ENCODE data around the gene POLR2E. TPM values are rescaled to one million over a fixed set of nuclear protein-coding genes. Genes with fewer than 3 reads are reported as not detected.

The POLR2E gene
- total and polyA plus RNA-seq, 9 of the 15 experiments (the other 6 are each of a cell fraction or from before 2014, with no cell fraction given): 3.4 to 413 (median 244) TPM

GRCh38 chr19:1050989-1051788 is 44.0 kb downstream of the POLR2E start (continued):
- TF ChIP-seq, protein P1, sequence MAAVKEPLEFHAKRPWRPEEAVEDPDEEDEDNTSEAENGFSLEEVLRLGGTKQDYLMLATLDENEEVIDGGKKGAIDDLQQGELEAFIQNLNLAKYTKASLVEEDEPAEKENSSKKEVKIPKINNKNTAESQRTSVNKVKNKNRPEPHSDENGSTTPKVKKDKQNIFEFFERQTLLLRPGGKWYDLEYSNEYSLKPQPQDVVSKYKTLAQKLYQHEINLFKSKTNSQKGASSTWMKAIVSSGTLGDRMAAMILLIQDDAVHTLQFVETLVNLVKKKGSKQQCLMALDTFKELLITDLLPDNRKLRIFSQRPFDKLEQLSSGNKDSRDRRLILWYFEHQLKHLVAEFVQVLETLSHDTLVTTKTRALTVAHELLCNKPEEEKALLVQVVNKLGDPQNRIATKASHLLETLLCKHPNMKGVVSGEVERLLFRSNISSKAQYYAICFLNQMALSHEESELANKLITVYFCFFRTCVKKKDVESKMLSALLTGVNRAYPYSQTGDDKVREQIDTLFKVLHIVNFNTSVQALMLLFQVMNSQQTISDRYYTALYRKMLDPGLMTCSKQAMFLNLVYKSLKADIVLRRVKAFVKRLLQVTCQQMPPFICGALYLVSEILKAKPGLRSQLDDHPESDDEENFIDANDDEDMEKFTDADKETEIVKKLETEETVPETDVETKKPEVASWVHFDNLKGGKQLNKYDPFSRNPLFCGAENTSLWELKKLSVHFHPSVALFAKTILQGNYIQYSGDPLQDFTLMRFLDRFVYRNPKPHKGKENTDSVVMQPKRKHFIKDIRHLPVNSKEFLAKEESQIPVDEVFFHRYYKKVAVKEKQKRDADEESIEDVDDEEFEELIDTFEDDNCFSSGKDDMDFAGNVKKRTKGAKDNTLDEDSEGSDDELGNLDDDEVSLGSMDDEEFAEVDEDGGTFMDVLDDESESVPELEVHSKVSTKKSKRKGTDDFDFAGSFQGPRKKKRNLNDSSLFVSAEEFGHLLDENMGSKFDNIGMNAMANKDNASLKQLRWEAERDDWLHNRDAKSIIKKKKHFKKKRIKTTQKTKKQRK (IDR thresholded peaks at IDR 0.05; ENCODE audit: borderline replicate concordance, low read depth, low read length): no peak
- TF ChIP-seq GTF2B (IDR thresholded peaks at IDR 0.05; ENCODE audit: extremely low read depth, insufficient read length): no peak
- TF ChIP-seq FOXK2 (conservative IDR thresholded peaks at IDR 0.05 in 1 of 2, IDR thresholded peaks at IDR 0.05 in 1 of 2; ENCODE audit: low read depth in 2 of 2): no peak
- TF ChIP-seq MTA3 (IDR thresholded peaks at IDR 0.05; ENCODE audit: borderline replicate concordance): no peak
- TF ChIP-seq NCOA4 (IDR thresholded peaks at IDR 0.05; ENCODE audit: partially characterized antibody): no peak
- TF ChIP-seq TCFL5 (CRISPR knock-in tag; conservative IDR thresholded peaks at IDR 0.05): no peak
- TF ChIP-seq CBX1 (IDR thresholded peaks at IDR 0.05; ENCODE audit: low read depth): no peak
- TF ChIP-seq NFXL1 (CRISPR knock-in tag; IDR thresholded peaks at IDR 0.05): no peak
- TF ChIP-seq MCM7 (IDR thresholded peaks at IDR 0.05): no peak
- no peak for TF ChIP-seq MTA2 (IDR thresholded peaks at IDR 0.05; ENCODE audit: low read depth)
- no peak for TF ChIP-seq POLR3A (IDR thresholded peaks at IDR 0.05; ENCODE audit: borderline replicate concordance, extremely low read depth, insufficient read depth, insufficient read length)
- no peak for TF ChIP-seq MGA (IDR thresholded peaks at IDR 0.05)

Data from K562 (cell line).